Renal cortical epithelial cell (primary cell): Measurements from ENCODE around the gene DKKL1. TPM values are rescaled to one million over a fixed set of nuclear protein-coding genes. Genes with fewer than 3 reads are reported as not detected.
"Not testable (repeated sequence)": the region's sequence is repeated elsewhere in the genome, so short reads cannot be mapped to it uniquely, and the experiment has no call there.

Source experiments
- DNase-seq: peaks from one replicate; pipeline ENCODE4 v3.0.0-alpha.2; 2011; ENCODE audit warnings: low read depth
- total RNA-seq: library from RNA; depleted of rRNA; stranded (reverse); fragments of >200 nt; gene quantifications from 2 replicates; pipeline ENCODE4 v1.2.3, GENCODE V29; 2014

Gene DKKL1
- 0.17 and 0.35 TPM in 2 replicates for total RNA-seq

DNA sequence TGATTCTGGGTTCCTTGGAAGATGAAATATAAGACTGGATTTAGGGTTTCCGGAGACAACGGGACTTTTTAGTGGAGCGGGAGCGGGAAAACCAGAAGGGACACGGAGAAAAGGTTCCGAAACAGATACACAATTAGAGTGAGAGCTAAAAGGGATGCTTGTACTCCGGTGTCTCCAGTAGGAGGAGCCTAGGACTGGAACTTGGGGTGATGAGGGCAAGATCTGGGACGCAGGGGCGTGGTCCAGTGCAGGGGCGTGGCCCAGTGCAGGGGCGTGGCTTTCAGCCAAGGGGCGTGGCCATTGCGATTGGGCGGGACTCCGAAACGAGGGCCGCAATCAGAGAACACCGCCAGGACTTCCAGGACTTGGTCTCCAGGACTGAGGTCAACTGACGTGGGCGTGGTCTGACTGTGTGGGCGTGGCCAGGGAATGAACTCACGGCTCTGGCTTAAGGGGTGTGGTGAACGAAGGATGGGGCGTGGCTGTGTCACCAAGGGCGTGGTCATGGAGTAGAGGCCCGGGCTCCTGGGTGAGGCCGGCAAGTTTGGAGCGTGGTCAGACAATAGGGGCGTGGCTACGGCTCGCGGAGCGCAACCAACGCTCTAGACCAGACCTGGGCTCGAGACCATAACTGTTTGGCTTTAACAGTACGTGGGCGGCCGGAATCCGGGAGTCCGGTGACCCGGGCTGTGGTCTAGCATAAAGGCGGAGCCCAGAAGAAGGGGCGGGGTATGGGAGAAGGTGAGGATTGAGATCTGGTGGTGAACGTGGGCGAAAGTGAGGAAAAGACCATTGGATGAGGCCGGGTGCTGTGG, at the start of gene DKKL1:
Gene DKKL1, plus strand, starts transcription at position 610 of the 815 bp plus-strand sequence. Its CDS starts 122 bp downstream, at position 732.
- peak; percentile 97 for DNase-seq

GRCh38 chr19:49315111-49315510, 48.6 kb upstream of the DKKL1 start:
- peak; percentile 15 for DNase-seq

DNA sequence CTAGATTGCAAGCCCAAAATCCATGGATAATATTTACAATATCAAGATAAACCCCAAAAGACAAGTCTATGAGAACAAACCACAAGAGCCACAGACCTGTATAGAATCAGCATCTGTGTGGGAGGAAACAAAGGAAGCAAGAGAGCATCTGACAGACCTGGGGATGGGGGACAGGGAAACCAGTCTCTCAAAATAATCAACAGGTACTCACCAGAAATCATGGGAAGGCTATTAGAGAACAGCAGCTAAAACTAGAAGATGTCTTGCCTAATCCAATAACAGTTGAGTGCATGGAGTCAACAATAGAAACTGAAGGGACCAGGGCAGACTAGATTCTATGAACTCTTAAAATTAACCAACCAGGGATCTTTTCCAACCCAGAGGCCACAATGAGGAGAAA, 47.4 kb upstream of the DKKL1 start:
- DNase-seq = no peak

DNA sequence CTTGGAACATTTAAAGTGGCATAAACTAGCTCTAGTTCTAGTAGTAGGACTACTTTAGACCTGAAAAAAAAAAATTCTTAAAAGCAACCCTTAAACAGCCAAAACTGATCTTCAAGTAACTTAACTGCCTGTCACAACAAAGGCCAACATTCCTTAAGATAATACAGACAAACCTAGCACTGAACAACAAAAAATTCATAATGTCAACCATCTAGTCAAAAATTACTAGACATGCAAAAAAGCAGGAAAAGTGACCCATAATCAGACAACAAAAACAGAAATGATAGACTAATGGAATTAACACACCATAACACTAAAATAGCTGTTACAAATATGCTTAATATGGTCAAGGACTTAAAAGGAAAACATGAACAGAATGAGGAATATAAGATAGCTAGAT, 45.4 kb upstream of the DKKL1 start:
- DNase-seq = no peak

GRCh38 chr19:49324801-49325576, 38.7 kb upstream of the DKKL1 start, which contains the start of gene SLC6A16:
Gene SLC6A16, minus strand, starts transcription at chr19:49325191. Its CDS starts 13,844 bp downstream, at chr19:49311347.
- no peak for DNase-seq

DNA sequence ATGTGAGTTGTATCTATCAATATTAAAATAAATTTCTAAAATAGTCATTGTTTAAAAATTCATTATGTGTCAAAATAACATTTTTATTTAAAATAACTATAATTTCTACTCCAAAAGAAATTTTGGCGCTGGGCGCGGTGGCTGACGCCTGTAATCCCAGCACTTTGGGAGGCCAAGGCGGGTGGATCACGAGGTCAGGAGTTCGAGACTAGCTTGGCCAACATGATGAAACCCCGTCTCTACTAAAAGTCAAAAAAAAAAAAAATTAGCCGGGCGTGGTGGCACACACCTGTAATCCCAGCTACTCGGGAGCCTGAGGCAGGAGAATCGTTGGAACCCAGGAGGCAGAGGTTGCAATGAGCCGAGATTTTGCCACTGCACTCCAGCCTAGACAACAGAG, 37.9 kb upstream of the DKKL1 start:
- not testable (repeated sequence) for DNase-seq

GRCh38 chr19:49326165-49326704, 37.4 kb upstream of the DKKL1 start:
- DNase-seq = no peak

DNA sequence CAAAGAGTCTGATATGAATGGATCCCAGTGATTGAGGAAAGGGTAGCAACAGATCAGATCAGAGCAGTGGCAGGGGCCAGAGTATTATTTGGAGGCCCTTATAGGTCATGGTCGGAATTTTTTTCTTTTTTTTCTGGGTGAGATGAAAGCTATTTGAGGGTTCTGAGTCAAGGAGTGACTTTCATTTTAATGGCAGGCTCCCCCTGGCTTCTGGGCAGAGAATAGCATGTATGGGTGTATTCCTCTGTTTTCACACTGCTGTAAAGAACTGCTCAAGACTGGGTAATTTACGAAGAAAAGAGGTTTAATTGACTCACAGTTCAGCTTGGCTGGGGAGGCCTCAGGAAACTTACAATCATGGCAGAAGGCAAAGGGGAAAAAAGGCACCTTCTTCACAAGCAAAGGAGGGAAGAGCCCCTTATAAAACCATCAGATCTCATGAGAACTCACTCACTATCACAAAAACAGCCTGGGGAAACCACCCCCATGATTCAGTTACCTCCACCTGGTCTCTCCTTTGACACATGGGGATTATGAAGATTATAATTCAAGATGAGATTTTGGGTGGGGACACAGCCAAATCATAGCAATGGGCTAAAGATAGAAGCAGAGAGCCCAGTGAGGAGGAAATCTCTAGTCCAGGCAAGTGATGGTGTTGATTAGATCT, 35.7 kb upstream of the DKKL1 start:
- peak; percentile 19 for DNase-seq

- DNase-seq = no peak
Measured at GRCh38 chr19:49328741-49329140, 34.9 kb upstream of the DKKL1 start.

- not testable (repeated sequence) for DNase-seq
Measured at GRCh38 chr19:49331187-49331586, 32.5 kb upstream of the DKKL1 start.

DNA sequence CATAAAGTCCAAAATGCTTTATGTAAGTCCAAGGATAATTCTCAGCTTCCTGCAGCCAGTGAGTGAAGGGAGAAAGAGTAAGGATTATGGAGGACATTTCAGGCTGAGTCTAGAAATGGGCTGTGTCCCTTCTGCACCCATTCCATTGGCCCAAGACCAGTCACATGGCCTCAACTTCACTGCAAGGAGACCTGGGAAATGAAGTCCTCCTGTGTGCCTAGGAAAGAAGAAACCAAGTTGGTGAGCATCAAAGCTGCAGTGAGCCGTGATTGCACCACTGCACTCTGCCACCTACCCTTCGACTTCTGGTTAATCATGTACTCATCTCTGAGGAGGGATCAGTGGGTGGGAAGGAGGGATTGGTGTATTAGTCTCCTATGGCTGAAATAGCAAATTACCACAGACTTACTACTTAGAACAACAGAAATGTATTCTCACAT, 32.0 kb upstream of the DKKL1 start:
- peak; percentile 94 for DNase-seq

GRCh38 chr19:49332691-49333417, 30.8 kb upstream of the DKKL1 start:
- DNase-seq = not testable (repeated sequence)

- no peak for DNase-seq
Measured at GRCh38 chr19:49333418-49333805, 30.3 kb upstream of the DKKL1 start.

DNA sequence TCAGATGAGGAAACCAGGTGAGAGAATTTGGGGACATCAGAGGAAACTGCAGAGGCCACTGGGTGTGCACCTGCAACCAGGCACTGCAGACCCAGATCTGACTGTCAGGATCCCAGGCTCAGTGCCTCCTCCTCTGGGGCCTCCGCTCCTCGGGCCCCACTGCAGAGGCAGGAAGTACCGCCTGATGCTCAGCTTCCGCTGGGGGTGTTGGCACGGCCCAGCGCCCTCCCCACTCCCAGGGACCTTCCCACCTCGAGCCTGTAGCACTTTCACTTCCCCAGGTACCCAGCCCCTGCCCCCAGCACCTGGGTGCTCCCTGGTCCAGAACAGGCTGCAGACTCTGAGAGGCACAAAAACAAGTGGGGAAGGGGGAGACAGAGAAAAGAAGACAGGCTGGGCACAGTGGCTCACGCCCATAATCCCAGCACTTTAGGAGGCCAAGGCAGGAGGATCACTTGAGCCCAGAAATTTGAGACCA, 29.8 kb upstream of the DKKL1 start:
- no peak for DNase-seq

- DNase-seq = no peak
Measured at GRCh38 chr19:49335071-49335783, 28.4 kb upstream of the DKKL1 start, which contains the start of gene CD37. Gene CD37, plus strand, starts transcription at chr19:49335406. Its CDS starts 135 bp downstream, at chr19:49335541.

- DNase-seq = no peak
Measured at GRCh38 chr19:49335784-49336481, 27.7 kb upstream of the DKKL1 start.

DNA sequence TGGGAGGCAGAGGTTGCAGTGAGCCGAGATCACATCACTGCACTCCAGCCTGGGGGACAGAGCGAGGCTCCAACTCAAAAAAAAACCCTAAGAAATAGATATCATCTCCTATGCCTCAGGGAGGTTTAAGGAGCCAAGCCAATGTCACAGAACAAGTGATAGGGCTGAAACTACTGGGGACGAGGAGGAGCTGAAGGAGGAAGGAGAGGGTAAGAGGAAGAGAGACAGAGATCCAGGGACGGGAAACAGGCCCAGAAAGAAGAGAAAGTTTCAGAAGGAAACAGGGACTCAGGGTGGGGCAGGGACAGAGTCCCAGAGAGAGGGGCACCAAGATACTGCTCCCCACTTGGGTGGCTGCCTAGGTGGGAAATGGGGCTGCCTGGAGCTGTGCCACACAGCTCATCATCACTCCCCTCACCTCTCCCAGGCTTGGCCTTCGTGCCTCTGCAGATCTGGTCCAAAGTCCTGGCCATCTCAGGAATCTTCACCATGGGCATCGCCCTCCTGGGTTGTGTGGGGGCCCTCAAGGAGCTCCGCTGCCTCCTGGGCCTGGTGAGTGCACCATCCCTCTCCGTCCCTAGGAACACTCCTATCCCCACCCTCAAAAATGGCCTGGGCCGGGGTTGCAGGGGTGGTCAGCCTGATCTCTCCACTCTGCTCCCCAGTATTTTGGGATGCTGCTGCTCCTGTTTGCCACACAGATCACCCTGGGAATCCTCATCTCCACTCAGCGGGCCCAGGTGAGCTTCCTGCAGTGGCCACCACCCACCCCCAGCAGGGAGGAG, 27.0 kb upstream of the DKKL1 start:
- no peak for DNase-seq

DNA sequence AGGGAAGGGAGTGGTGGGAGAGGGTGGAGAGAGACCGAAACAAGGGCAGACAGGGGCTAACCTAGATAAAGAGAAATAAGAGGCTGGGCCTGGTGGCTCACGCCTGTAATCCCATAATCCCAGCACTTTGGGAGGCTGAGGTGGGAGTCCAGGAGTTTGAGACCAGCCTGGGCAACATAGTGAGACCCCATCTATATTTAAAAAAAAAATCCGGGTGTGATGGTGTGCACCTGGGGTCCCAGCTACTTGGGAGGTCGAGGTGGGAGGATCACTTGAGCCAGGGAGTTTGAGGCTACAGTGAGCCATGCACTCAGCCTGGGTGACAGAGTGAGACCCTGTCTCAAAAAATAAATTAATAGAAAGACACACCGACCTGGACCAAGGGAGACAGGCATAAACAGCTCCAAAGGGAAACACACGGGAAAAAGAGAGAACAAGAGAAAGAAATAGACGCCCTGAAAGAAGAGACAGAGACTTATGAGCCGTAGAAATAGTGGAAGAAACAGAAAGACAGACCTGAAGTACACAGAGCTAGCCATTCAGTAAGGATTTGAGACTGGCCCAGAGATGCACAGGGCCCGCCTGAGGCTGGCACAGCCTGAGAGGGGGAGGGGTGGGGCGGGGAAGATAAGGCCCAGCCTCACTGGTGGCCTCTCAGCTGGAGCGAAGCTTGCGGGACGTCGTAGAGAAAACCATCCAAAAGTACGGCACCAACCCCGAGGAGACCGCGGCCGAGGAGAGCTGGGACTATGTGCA, 26.2 kb upstream of the DKKL1 start:
- no peak for DNase-seq
